Endothelial cell (in vitro differentiated cells): ENCODE results near the gene TMEM59L. TPM values are rescaled to one million over a fixed set of nuclear protein-coding genes. Genes with fewer than 3 reads are reported as not detected.

ENCODE experiments used
- DNase-seq: peaks from one replicate; pipeline ENCODE4 v3.0.0; 2021; ENCODE audit warnings: low spot score
- H3K27ac Mint-ChIP-seq: one replicate; pipeline ENCODE4 v1.8.0; 2021; ENCODE audit warnings: mixed read lengths, inconsistent platforms; ENCODE audit not compliant: unreplicated experiment
- H3K27me3 Mint-ChIP-seq: one replicate; pipeline ENCODE4 v1.8.0; 2021; ENCODE audit warnings: mild to moderate bottlenecking, moderate library complexity, mixed read lengths, inconsistent platforms; ENCODE audit not compliant: unreplicated experiment
- H3K36me3 Mint-ChIP-seq: one replicate; pipeline ENCODE4 v1.8.0; 2021; ENCODE audit warnings: mild to moderate bottlenecking, low read depth, mixed read lengths, inconsistent platforms; ENCODE audit not compliant: unreplicated experiment
- H3K4me1 Mint-ChIP-seq: one replicate; pipeline ENCODE4 v1.8.0; 2021; ENCODE audit warnings: mild to moderate bottlenecking, mixed read lengths, inconsistent platforms; ENCODE audit not compliant: unreplicated experiment
- H3K4me3 Mint-ChIP-seq: one replicate; pipeline ENCODE4 v1.8.0; 2021; ENCODE audit warnings: mild to moderate bottlenecking, mixed read lengths, inconsistent platforms; ENCODE audit not compliant: unreplicated experiment
- H3K9me3 Mint-ChIP-seq: one replicate; pipeline ENCODE4 v1.8.0; 2021; ENCODE audit warnings: mixed read lengths, inconsistent platforms; ENCODE audit not compliant: unreplicated experiment
- total RNA-seq: library from RNA; stranded (reverse); fragmentation: NEBNext Ultra II Directional; extraction: Animal tissue kit (Norgen Biotek cat#: 25700); gene quantifications from one replicate; pipeline ENCODE4 v1.2.1, GENCODE V29; 2021; ENCODE audit not compliant: unreplicated experiment
- TF ChIP-seq, protein P1 (sequence below): fragments of 200-600 bp; sonication (generic); IDR thresholded peaks from one replicate; pipeline ENCODE4 v1.5.0; 2021; ENCODE audit warnings: antibody characterized with exemption; ENCODE audit not compliant: unreplicated experiment

Gene TMEM59L
- total RNA-seq, 1 donor from 2014 or later = 0.15 TPM

DNA sequence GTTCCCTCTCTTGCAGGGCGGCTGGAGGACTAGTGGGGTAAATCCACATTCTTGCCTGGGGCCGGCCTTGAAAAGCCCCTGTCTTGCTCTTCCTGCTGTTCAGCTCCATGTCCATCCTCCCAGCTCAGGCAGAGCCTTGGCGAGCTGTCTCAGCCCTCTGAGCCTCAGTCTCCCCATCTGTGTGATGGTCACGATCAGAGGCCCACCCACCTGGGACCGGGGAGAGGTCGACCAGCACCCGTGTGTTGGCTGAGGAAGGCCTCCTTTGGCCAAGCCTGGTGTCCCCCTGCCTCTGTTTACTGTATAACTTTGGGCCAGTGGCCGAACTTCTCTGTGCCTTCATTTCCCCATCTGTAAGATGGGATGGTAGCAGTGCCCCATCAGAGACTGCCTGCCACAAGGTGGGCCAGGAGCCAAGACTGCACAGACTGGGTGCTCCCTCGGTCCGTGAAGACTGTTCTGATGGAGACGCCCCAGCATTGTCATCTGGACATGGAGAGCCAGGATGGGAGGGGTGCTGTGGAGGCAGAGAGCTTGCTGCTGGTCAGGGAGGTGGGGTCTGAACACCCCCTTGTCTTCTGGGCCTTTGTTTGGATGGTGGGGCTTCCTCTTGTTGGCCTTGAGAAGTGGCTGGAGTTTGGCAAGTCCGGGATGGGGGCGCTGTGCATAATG, 42.6 kb downstream of the TMEM59L start:
- no peaks in the 10 kb centered on the region for H3K9me3 Mint-ChIP-seq
- H3K4me3 Mint-ChIP-seq = no peak overlapping the region
- H3K27me3 Mint-ChIP-seq = peaks cover 1% of the 10 kb centered on the region
- no peak overlapping the region for H3K27ac Mint-ChIP-seq
- peaks cover 18% of the 10 kb centered on the region for H3K36me3 Mint-ChIP-seq
- TF ChIP-seq, protein P1, sequence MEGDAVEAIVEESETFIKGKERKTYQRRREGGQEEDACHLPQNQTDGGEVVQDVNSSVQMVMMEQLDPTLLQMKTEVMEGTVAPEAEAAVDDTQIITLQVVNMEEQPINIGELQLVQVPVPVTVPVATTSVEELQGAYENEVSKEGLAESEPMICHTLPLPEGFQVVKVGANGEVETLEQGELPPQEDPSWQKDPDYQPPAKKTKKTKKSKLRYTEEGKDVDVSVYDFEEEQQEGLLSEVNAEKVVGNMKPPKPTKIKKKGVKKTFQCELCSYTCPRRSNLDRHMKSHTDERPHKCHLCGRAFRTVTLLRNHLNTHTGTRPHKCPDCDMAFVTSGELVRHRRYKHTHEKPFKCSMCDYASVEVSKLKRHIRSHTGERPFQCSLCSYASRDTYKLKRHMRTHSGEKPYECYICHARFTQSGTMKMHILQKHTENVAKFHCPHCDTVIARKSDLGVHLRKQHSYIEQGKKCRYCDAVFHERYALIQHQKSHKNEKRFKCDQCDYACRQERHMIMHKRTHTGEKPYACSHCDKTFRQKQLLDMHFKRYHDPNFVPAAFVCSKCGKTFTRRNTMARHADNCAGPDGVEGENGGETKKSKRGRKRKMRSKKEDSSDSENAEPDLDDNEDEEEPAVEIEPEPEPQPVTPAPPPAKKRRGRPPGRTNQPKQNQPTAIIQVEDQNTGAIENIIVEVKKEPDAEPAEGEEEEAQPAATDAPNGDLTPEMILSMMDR = no peak
- no peak for DNase-seq
- no peaks in the 10 kb centered on the region for H3K4me1 Mint-ChIP-seq

GRCh38 chr19:18656337-18657086, 43.8 kb downstream of the TMEM59L start:
- Mint-ChIP-seq H3K27ac (peak overlapping the region; percentile 22), H3K9me3 (no peaks in the 10 kb centered on the region), H3K4me1 (no peaks in the 10 kb centered on the region), H3K36me3 (peaks cover 18% of the 10 kb centered on the region), H3K4me3 (peak overlapping the region; percentile 6), H3K27me3 (peaks cover 1% of the 10 kb centered on the region)
- TF ChIP-seq, protein P1 = no peak
- DNase-seq = no peak

DNA sequence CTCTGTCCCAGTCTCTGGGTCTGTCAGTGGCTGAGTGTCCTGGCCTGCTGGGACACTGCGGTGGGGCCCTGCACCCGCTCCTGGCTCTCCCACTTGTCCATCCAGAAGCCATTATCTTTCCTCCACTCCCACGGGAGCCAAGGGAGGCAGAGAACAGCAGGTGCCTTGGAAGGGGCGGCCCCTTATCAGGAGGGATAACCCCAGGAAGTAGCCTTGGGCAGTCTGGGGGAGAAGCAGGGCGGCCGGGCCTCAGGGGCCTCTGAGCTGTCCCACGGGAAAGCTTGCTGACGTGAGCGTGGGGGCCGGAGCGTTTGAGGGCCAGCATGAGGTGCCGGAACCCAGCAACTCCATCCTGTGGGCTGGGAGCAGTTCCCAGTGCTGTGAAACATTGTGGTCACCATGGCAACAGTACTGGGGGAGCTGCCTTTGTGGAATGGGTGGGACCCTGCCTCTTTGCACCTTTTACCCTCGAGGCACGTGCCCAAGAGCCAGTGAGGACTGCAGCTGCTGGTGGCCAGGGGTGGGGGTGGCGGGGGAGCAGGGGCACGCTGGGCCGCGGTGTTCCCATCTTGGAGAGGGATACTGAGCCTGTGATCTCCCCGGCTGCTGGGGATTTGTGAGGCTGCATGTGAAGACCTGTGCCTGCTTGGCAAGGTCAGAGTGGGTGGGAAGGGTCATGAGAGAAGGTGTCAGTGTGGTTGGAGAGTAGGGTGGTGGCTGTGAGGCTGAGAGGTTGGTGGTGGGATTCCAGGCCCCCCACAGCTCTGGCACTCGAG, 45.1 kb downstream of the TMEM59L start:
- no peaks in the 10 kb centered on the region for H3K9me3 Mint-ChIP-seq
- peaks cover 18% of the 10 kb centered on the region for H3K36me3 Mint-ChIP-seq
- H3K27me3 Mint-ChIP-seq = peaks cover 5% of the 10 kb centered on the region
- H3K27ac Mint-ChIP-seq = peak overlapping the region; percentile 22
- DNase-seq = no peak
- TF ChIP-seq, protein P1 = no peak
- no peaks in the 10 kb centered on the region for H3K4me1 Mint-ChIP-seq
- H3K4me3 Mint-ChIP-seq = peak overlapping the region; percentile 6

- H3K36me3 Mint-ChIP-seq = peaks cover 18% of the 10 kb centered on the region
- no peaks in the 10 kb centered on the region for H3K9me3 Mint-ChIP-seq
- no peaks in the 10 kb centered on the region for H3K4me1 Mint-ChIP-seq
- DNase-seq = no peak
- peaks cover 5% of the 10 kb centered on the region for H3K27me3 Mint-ChIP-seq
- TF ChIP-seq, protein P1 = no peak
- H3K4me3 Mint-ChIP-seq = peak overlapping the region; percentile 73
- peak overlapping the region; percentile 71 for H3K27ac Mint-ChIP-seq
These were observed 45.7 kb downstream of the TMEM59L start for GRCh38 chr19:18658366-18658855.
